ENCODE results near the gene XRCC4. TPM values are rescaled to one million over a fixed set of nuclear protein-coding genes. Genes with fewer than 3 reads are reported as not detected.
A peak's percentile ranks its signal among the peaks of the same experiment; 100 is the strongest.
"Not testable (repeated sequence)": the region's sequence is repeated elsewhere in the genome, so short reads cannot be mapped to it uniquely, and the experiment has no call there.

The XRCC4 gene
- total RNA-seq, 1 experiment from 2014 or later, result 13.8 TPM

- Histone ChIP-seq H3K9me3 (ENCODE audit: low read length) (no peaks in the 10 kb centered on the region), H3K9me2 (replicated peaks; ENCODE audit: low read length) (no peaks in the 10 kb centered on the region), H3K9ac (ENCODE audit: low read length) (no peak overlapping the region), H4K20me1 (ENCODE audit: low read length) (no peaks in the 10 kb centered on the region), H3K27ac (ENCODE audit: low read length) (no peak overlapping the region), H3K36me3 (ENCODE audit: low read depth, low read length) (no peaks in the 10 kb centered on the region), H3K79me2 (ENCODE audit: low read length) (no peaks in the 10 kb centered on the region), H3K4me2 (ENCODE audit: low read length) (no peak overlapping the region), H2AFZ (ENCODE audit: low read length) (no peak overlapping the region), H3K4me1 (ENCODE audit: insufficient read depth, low read length) (peaks cover 9% of the 10 kb centered on the region), H3K27me3 (ENCODE audit: low read length) (no peaks in the 10 kb centered on the region), H3K4me3 (ENCODE audit: low read length) (no peak overlapping the region), H3F3A (ENCODE audit: low read length, unreplicated experiment) (no peaks in the 10 kb centered on the region)
- ChIA-PET CTCF (interaction anchor here (0.6 kb wide), 1 partner anchor 429 kb away, joined by 3 read pairs; no protein-coding TSS in a partner anchor), POLR2A (ENCODE audit: unreplicated experiment) (no interaction called here)
- intact Hi-C loops (cut with micrococcal nuclease), result no loop called here
- DNase-seq (no peak), ATAC-seq (no peak)
- TF ChIP-seq CTCF (conservative IDR thresholded peaks at IDR 0.05; ENCODE audit: low read depth, low read length), result no peak
- no peak for TF ChIP-seq EZH2phosphoT487 (IDR thresholded peaks at IDR 0.05; ENCODE audit: borderline replicate concordance, low read length)
- no peak for TF ChIP-seq EZH2 (IDR thresholded peaks at IDR 0.05; ENCODE audit: low read length, unreplicated experiment)
- no TSS peak for BruUV-seq (replicated peaks)
Observed at GRCh38 chr5:83253720-83254119, 176.4 kb downstream of the XRCC4 start.

- intact Hi-C loops (cut with micrococcal nuclease), result no loop called here
- ATAC-seq, result peak; percentile 90
- Histone ChIP-seq H3K4me3 (ENCODE audit: low read length) (no peak overlapping the region), H3K27ac (ENCODE audit: low read length) (no peak overlapping the region), H3K9ac (ENCODE audit: low read length) (no peak overlapping the region), H3K27me3 (ENCODE audit: low read length) (no peaks in the 10 kb centered on the region), H3K4me1 (ENCODE audit: insufficient read depth, low read length) (peaks cover 9% of the 10 kb centered on the region), H3K36me3 (ENCODE audit: low read depth, low read length) (no peaks in the 10 kb centered on the region), H3F3A (ENCODE audit: low read length, unreplicated experiment) (no peaks in the 10 kb centered on the region), H4K20me1 (ENCODE audit: low read length) (no peaks in the 10 kb centered on the region), H3K9me2 (replicated peaks; ENCODE audit: low read length) (no peaks in the 10 kb centered on the region), H3K9me3 (ENCODE audit: low read length) (no peaks in the 10 kb centered on the region), H3K4me2 (ENCODE audit: low read length) (no peak overlapping the region), H3K79me2 (ENCODE audit: low read length) (no peaks in the 10 kb centered on the region), H2AFZ (ENCODE audit: low read length) (no peak overlapping the region)
- peak; percentile 58 for DNase-seq
- CTCF ChIA-PET, result no interaction called here
- TF ChIP-seq EZH2 (IDR thresholded peaks at IDR 0.05; ENCODE audit: low read length, unreplicated experiment), result no peak
- no peak for TF ChIP-seq EZH2phosphoT487 (IDR thresholded peaks at IDR 0.05; ENCODE audit: borderline replicate concordance, low read length)
- TF ChIP-seq CTCF (conservative IDR thresholded peaks at IDR 0.05; ENCODE audit: low read depth, low read length), result no peak
- no TSS peak for BruUV-seq (replicated peaks)
- POLR2A ChIA-PET (ENCODE audit: unreplicated experiment), result no interaction called here
Observed at GRCh38 chr5:83255268-83255667, 177.9 kb downstream of the XRCC4 start.

- Histone ChIP-seq H3K4me2 (ENCODE audit: low read length) (no peak overlapping the region), H3K9me3 (ENCODE audit: low read length) (no peaks in the 10 kb centered on the region), H3K4me1 (ENCODE audit: insufficient read depth, low read length) (peaks cover 9% of the 10 kb centered on the region), H3K79me2 (ENCODE audit: low read length) (no peaks in the 10 kb centered on the region), H3K27ac (ENCODE audit: low read length) (no peak overlapping the region), H3K36me3 (ENCODE audit: low read depth, low read length) (no peaks in the 10 kb centered on the region), H3F3A (ENCODE audit: low read length, unreplicated experiment) (no peaks in the 10 kb centered on the region), H4K20me1 (ENCODE audit: low read length) (no peaks in the 10 kb centered on the region), H3K9ac (ENCODE audit: low read length) (no peak overlapping the region), H3K9me2 (replicated peaks; ENCODE audit: low read length) (no peaks in the 10 kb centered on the region), H2AFZ (ENCODE audit: low read length) (no peak overlapping the region), H3K4me3 (ENCODE audit: low read length) (no peak overlapping the region), H3K27me3 (ENCODE audit: low read length) (no peaks in the 10 kb centered on the region)
- DNase-seq, result no peak
- CTCF ChIA-PET, result interaction anchor here (0.6 kb wide), 1 partner anchor 296 kb away, joined by 4 read pairs; no protein-coding TSS in a partner anchor
- POLR2A ChIA-PET (ENCODE audit: unreplicated experiment), result no interaction called here
- BruUV-seq (replicated peaks), result no TSS peak
- no peak for ATAC-seq
- TF ChIP-seq CTCF (conservative IDR thresholded peaks at IDR 0.05; ENCODE audit: low read depth, low read length), result no peak
- no peak for TF ChIP-seq EZH2 (IDR thresholded peaks at IDR 0.05; ENCODE audit: low read length, unreplicated experiment)
- TF ChIP-seq EZH2phosphoT487 (IDR thresholded peaks at IDR 0.05; ENCODE audit: borderline replicate concordance, low read length), result no peak
- intact Hi-C loops (cut with micrococcal nuclease), result no loop called here
Observed at GRCh38 chr5:83256091-83256780, 178.9 kb downstream of the XRCC4 start.

- ATAC-seq; H3K4me1 ChIP-seq (ENCODE audit: insufficient read depth, low read length); CTCF ChIA-PET; H4K20me1 ChIP-seq (ENCODE audit: low read length); H3K9me2 ChIP-seq (replicated peaks; ENCODE audit: low read length); H3K4me2 ChIP-seq (ENCODE audit: low read length); H3F3A ChIP-seq (ENCODE audit: low read length, unreplicated experiment); H3K27ac ChIP-seq (ENCODE audit: low read length); H3K9me3 ChIP-seq (ENCODE audit: low read length); BruUV-seq (replicated peaks); H3K4me3 ChIP-seq (ENCODE audit: low read length); H3K9ac ChIP-seq (ENCODE audit: low read length); POLR2A ChIA-PET (ENCODE audit: unreplicated experiment); H3K79me2 ChIP-seq (ENCODE audit: low read length); H2AFZ ChIP-seq (ENCODE audit: low read length); DNase-seq; H3K27me3 ChIP-seq (ENCODE audit: low read length); H3K36me3 ChIP-seq (ENCODE audit: low read depth, low read length); intact Hi-C loops (cut with micrococcal nuclease): not testable (repeated sequence)
Observed at GRCh38 chr5:83257684-83258083, 180.3 kb downstream of the XRCC4 start.
